PFSK-1 (cell line): ENCODE measurements around the gene AMPD2.

Experiments used
- FOXP2 ChIP-seq: optimal IDR thresholded peaks from 2 replicates; pipeline ENCODE3; 2011; ENCODE audit warnings: borderline replicate concordance, control low read depth, inconsistent platforms; ENCODE audit not compliant: insufficient read depth; ENCODE audit errors: extremely low read length, extremely low read depth
- POLR2AphosphoS5 ChIP-seq: IDR thresholded peaks from 2 replicates; pipeline ENCODE4 v1.6.1; 2012; ENCODE audit warnings: low read depth, mild to moderate bottlenecking, control low read depth, low read length, moderate library complexity
- REST ChIP-seq, 2 experiments: IDR thresholded peaks; 2 replicates each; pipeline versions ENCODE4 v1.6.1 to v1.8.0; 2011 to 2012; ENCODE audit warnings: low read depth in 2 of 2, low read length in 2 of 2, control low read depth in 1 of 2, inconsistent platforms in 1 of 2, mild to moderate bottlenecking in 1 of 2, moderate library complexity in 1 of 2; ENCODE audit not compliant: insufficient read depth in 1 of 2
- SIN3A ChIP-seq: IDR thresholded peaks from 2 replicates; pipeline ENCODE4 v1.6.1; 2012; ENCODE audit warnings: mild to moderate bottlenecking, low read length, moderate library complexity, borderline replicate concordance; ENCODE audit not compliant: insufficient read depth
- TAF1 ChIP-seq: IDR thresholded peaks from 2 replicates; pipeline ENCODE4 v1.6.1; 2012; ENCODE audit warnings: low read length, control low read depth, borderline replicate concordance; ENCODE audit not compliant: insufficient read depth

Gene AMPD2

GRCh38 chr1:109625601-109626560, 6.2 kb downstream of the AMPD2 start:
- TF ChIP-seq SIN3A: no peak

GRCh38 chr1:109626682-109627408, 7.2 kb downstream of the AMPD2 start:
- no peak for TF ChIP-seq POLR2AphosphoS5
- no peak for TF ChIP-seq FOXP2
- TF ChIP-seq TAF1: no peak
- TF ChIP-seq SIN3A: no peak
- TF ChIP-seq REST (IDR thresholded peaks at IDR 0.05; ENCODE audit: insufficient read depth in 1 of 2, low read depth in 2 of 2, low read length in 2 of 2): no peak

- TF ChIP-seq REST (IDR thresholded peaks at IDR 0.05; ENCODE audit: insufficient read depth in 1 of 2, low read depth in 2 of 2, low read length in 2 of 2): no peak
- no peak for TF ChIP-seq POLR2AphosphoS5
- no peak for TF ChIP-seq TAF1
- TF ChIP-seq SIN3A: no peak
- no peak for TF ChIP-seq FOXP2
Observed at GRCh38 chr1:109627692-109628399, 8.2 kb downstream of the AMPD2 start.

- TF ChIP-seq POLR2AphosphoS5: no peak
- no peak for TF ChIP-seq FOXP2
- TF ChIP-seq SIN3A: no peak
- TF ChIP-seq TAF1: no peak
- no peak for TF ChIP-seq REST (IDR thresholded peaks at IDR 0.05; ENCODE audit: insufficient read depth in 1 of 2, low read depth in 2 of 2, low read length in 2 of 2)
Observed at GRCh38 chr1:109628540-109629321, 9.1 kb downstream of the AMPD2 start.
